C4-2B (cell line): ENCODE measurements around the gene CFAP210.

ENCODE experiments used
- CTCF ChIP-seq: fragments of 450-650 bp; conservative IDR thresholded peaks from 2 replicates; pipeline ENCODE4 v1.5.1; 2017; ENCODE audit warnings: mild to moderate bottlenecking
- ZFX ChIP-seq: fragments of 450-650 bp; IDR thresholded peaks from 2 replicates; pipeline ENCODE4 v1.6.1; 2017

GRCh38 chr2:169709331-169709730, 15.1 kb upstream of the CFAP210 start:
- TF ChIP-seq CTCF (no peak), ZFX (no peak)
